ENCODE results near the gene ANKRD33B. TPM values are rescaled to one million over a fixed set of nuclear protein-coding genes. Genes with fewer than 3 reads are reported as not detected.

Gene ANKRD33B
- total RNA-seq, 1 experiment from 2014 or later, result 10.9 TPM

- Histone ChIP-seq H3K36me3 (ENCODE audit: control insufficient read depth in 1 of 2, insufficient read depth in 2 of 2, low read length in 2 of 2) (no peaks in the 10 kb centered on the region), H3K9ac (ENCODE audit: low read length) (no peak overlapping the region), H2AFZ (ENCODE audit: low read depth, low read length, poor library complexity, severe bottlenecking) (no peak overlapping the region), H3K9me3 (ENCODE audit: control insufficient read depth in 1 of 2, insufficient read depth in 1 of 2, low read depth in 1 of 2, low read length in 2 of 2) (no peaks in the 10 kb centered on the region), H3K27me3 (ENCODE audit: insufficient read depth, low read length) (no peaks in the 10 kb centered on the region), H4K20me1 (ENCODE audit: insufficient read depth) (0 out of 2 replicates have a peak, but pooled peaks cover 3% of the 10 kb centered on the region), H3K4me2 (ENCODE audit: low read length) (no peak overlapping the region), H3K4me1 (ENCODE audit: control insufficient read depth in 1 of 2, insufficient read depth in 2 of 2, low read length in 2 of 2) (peaks cover 5 to 44% of the 10 kb centered on the region in 2 experiments; a peak in 3 of 4 replicates), H3K79me2 (ENCODE audit: insufficient read depth, low read length) (peaks cover 87% of the 10 kb centered on the region), H3K9me2 (ENCODE audit: insufficient read depth) (no peaks in the 10 kb centered on the region), H3K27ac (ENCODE audit: low read depth, low read length) (no peak overlapping the region), H3K4me3 (replicated peaks in 1 of 2; ENCODE audit: low read depth in 1 of 2, low read length in 2 of 2) (no peak overlapping the region)
- intact Hi-C loops (cut with micrococcal nuclease), result no loop called here
- ATAC-seq (no peak), DNase-seq (ENCODE audit: low read depth, low spot score) (no peak)
- ChIA-PET POLR2A (no interaction called here), RAD21 (ENCODE audit: low non-redundant PET in 1 of 2, low total read pairs in 2 of 2, uncharacterized antibody in 2 of 2, unreplicated experiment in 2 of 2) (no interaction called here), CTCF (no interaction called here)
- TF ChIP-seq SIN3A (IDR thresholded peaks at IDR 0.05; ENCODE audit: low read depth) (no peak), RAD21 (IDR thresholded peaks at IDR 0.05; ENCODE audit: low read depth) (no peak)
- BruUV-seq (replicated peaks), result no TSS peak
Observed at GRCh38 chr5:10581867-10582511, 18.1 kb downstream of the ANKRD33B start.

GRCh38 chr5:10582512-10582897 lies 18.6 kb downstream of the ANKRD33B start:
- RAD21 ChIA-PET (ENCODE audit: low non-redundant PET in 1 of 2, low total read pairs in 2 of 2, uncharacterized antibody in 2 of 2, unreplicated experiment in 2 of 2), result no interaction called here

More at GRCh38 chr5:10582512-10582897, 18.6 kb downstream of the ANKRD33B start:
- POLR2A ChIA-PET, result no interaction called here
- CTCF ChIA-PET, result no interaction called here
- TF ChIP-seq SRF (IDR thresholded peaks at IDR 0.05; ENCODE audit: low read depth), result no peak
- no peak for TF ChIP-seq CTCF (IDR thresholded peaks at IDR 0.05 in 2 of 3, conservative IDR thresholded peaks at IDR 0.05 in 1 of 3; ENCODE audit: borderline replicate concordance in 1 of 3, insufficient read depth in 1 of 3, low read depth in 2 of 3, low read length in 2 of 3)
- no peak for TF ChIP-seq POLR2AphosphoS5 (IDR thresholded peaks at IDR 0.05; ENCODE audit: low read depth, low read length)
- Histone ChIP-seq H3K9me3 (ENCODE audit: control insufficient read depth in 1 of 2, insufficient read depth in 1 of 2, low read depth in 1 of 2, low read length in 2 of 2) (no peaks in the 10 kb centered on the region), H3K9me2 (ENCODE audit: insufficient read depth) (no peaks in the 10 kb centered on the region), H3K4me3 (replicated peaks in 1 of 2; ENCODE audit: low read depth in 1 of 2, low read length in 2 of 2) (no peak overlapping the region), H3K4me1 (ENCODE audit: control insufficient read depth in 1 of 2, insufficient read depth in 2 of 2, low read length in 2 of 2) (peaks cover 5 to 41% of the 10 kb centered on the region in 2 experiments; a peak in 3 of 4 replicates), H3K79me2 (ENCODE audit: insufficient read depth, low read length) (peaks cover 87% of the 10 kb centered on the region), H2AFZ (ENCODE audit: low read depth, low read length, poor library complexity, severe bottlenecking) (no peak overlapping the region), H3K4me2 (ENCODE audit: low read length) (no peak overlapping the region), H3K27ac (ENCODE audit: low read depth, low read length) (no peak overlapping the region), H3K9ac (ENCODE audit: low read length) (no peak overlapping the region), H4K20me1 (ENCODE audit: insufficient read depth) (0 out of 2 replicates have a peak, but pooled peaks cover 3% of the 10 kb centered on the region), H3K36me3 (ENCODE audit: control insufficient read depth in 1 of 2, insufficient read depth in 2 of 2, low read length in 2 of 2) (no peaks in the 10 kb centered on the region), H3K27me3 (ENCODE audit: insufficient read depth, low read length) (no peaks in the 10 kb centered on the region)
- ATAC-seq, result no peak
- DNase-seq (ENCODE audit: low read depth, low spot score), result no peak
- intact Hi-C loops (cut with micrococcal nuclease), result no loop called here
- BruUV-seq (replicated peaks), result no TSS peak

Data from HCT116 (cell line).